Nephron progenitor cell (in vitro differentiated cells): ENCODE measurements around the gene CD209.
"Not testable (repeated sequence)": the region's sequence is repeated elsewhere in the genome, so short reads cannot be mapped to it uniquely, and the experiment has no call there.

Source experiments
- DNase-seq: peaks from one replicate; pipeline ENCODE4 v3.0.0; 2021
- H3K27ac Mint-ChIP-seq: 2 replicates; pipeline ENCODE4 v1.8.0; 2021; ENCODE audit warnings: mild to moderate bottlenecking, moderate library complexity, mixed read lengths
- H3K27me3 Mint-ChIP-seq: 2 replicates; pipeline ENCODE4 v1.8.0; 2021; ENCODE audit warnings: mild to moderate bottlenecking, low read depth, mixed read lengths; ENCODE audit not compliant: poor library complexity
- H3K36me3 Mint-ChIP-seq: 2 replicates; pipeline ENCODE4 v1.8.0; 2021; ENCODE audit warnings: low read depth, mixed read lengths
- H3K4me1 Mint-ChIP-seq: 2 replicates; pipeline ENCODE4 v1.8.0; 2021; ENCODE audit warnings: mixed read lengths
- H3K4me3 Mint-ChIP-seq: 2 replicates; pipeline ENCODE4 v1.8.0; 2021; ENCODE audit warnings: mild to moderate bottlenecking, moderate library complexity, mixed read lengths
- H3K9me3 Mint-ChIP-seq: 2 replicates; pipeline ENCODE4 v1.8.0; 2021; ENCODE audit warnings: mild to moderate bottlenecking, moderate library complexity, mixed read lengths
- TF ChIP-seq, protein P1 (sequence below): fragments of 200-600 bp; sonication (generic); IDR thresholded peaks from 2 replicates; pipeline ENCODE4 v1.5.0; 2021; ENCODE audit warnings: antibody characterized with exemption

Gene CD209

DNA sequence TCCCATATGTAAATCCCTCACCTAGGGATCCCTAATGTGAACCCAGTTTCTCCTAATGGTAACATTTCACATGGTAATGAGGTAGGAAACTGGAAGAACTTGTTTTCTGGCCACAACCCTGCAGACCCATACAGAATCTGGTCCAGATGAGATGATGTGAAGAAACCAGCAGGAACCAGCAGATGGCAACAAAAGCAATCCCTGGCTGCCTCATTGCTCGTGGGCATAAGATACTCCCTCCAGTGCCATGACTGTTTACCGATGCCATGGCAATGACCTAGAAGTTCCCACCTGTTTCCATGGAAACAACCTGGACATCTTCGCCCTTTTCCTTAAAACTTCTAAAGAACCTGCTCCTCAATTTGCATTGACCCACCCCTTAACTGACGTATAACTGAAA lies 1.4 kb upstream of the CD209 start:
- TF ChIP-seq, protein P1, sequence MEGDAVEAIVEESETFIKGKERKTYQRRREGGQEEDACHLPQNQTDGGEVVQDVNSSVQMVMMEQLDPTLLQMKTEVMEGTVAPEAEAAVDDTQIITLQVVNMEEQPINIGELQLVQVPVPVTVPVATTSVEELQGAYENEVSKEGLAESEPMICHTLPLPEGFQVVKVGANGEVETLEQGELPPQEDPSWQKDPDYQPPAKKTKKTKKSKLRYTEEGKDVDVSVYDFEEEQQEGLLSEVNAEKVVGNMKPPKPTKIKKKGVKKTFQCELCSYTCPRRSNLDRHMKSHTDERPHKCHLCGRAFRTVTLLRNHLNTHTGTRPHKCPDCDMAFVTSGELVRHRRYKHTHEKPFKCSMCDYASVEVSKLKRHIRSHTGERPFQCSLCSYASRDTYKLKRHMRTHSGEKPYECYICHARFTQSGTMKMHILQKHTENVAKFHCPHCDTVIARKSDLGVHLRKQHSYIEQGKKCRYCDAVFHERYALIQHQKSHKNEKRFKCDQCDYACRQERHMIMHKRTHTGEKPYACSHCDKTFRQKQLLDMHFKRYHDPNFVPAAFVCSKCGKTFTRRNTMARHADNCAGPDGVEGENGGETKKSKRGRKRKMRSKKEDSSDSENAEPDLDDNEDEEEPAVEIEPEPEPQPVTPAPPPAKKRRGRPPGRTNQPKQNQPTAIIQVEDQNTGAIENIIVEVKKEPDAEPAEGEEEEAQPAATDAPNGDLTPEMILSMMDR: no peak
- DNase-seq: no peak

DNA sequence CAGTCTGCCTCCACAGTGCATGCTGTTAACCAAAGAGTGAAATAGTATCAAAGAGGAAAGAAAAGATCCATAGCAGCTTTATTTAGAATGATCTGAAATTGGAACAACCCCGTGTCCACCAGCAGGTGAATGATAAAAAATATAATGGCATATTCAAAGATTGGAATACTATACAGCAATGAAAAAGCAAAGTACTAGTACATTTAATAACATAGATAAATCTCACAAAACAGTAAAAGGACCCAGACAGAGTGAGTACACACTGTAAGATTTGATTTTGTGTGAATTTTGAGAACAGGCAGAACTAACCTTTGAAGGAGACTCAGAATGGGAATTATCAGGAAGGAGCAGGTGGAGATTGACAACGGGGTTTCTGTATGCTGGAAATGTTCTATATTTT lies 837 bp upstream of the CD209 start:
- no peak for DNase-seq
- no peak overlapping the region for H3K27ac Mint-ChIP-seq
- H3K27me3 Mint-ChIP-seq: peaks cover 46% of the 10 kb centered on the region
- H3K4me1 Mint-ChIP-seq: peaks cover 8% of the 10 kb centered on the region
- TF ChIP-seq, protein P1: no peak
- no peak overlapping the region for H3K4me3 Mint-ChIP-seq
- H3K36me3 Mint-ChIP-seq: no peaks in the 10 kb centered on the region
- peaks cover 16% of the 10 kb centered on the region for H3K9me3 Mint-ChIP-seq

More for the DNA sequence above, 1.4 kb upstream of the CD209 start:
- peaks cover 19% of the 10 kb centered on the region for H3K9me3 Mint-ChIP-seq
- H3K27me3 Mint-ChIP-seq: peaks cover 45% of the 10 kb centered on the region
- H3K4me1 Mint-ChIP-seq: peaks cover 8% of the 10 kb centered on the region
- no peaks in the 10 kb centered on the region for H3K36me3 Mint-ChIP-seq
- H3K27ac Mint-ChIP-seq: no peak overlapping the region
- no peak overlapping the region for H3K4me3 Mint-ChIP-seq

DNA sequence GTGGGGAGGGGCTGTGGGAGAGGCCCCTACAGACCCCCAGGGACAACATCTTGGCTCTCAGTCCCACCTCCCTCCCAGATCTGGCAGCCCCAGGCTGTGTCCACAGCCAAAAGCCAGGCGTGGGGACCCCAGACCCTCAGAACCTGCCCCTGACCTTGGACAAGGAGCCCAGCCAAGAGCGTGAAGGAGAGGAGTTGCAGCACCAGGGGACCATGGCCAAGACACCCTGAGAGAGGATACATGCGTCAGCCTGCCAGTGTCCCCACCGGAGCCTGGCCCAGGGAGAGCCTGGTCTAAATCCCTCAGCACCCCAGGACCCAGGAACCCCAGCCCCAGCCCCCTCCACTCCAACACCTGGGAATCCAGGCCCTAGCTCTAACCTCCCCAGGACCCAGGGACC lies 1.0 kb downstream of the CD209 start:
- H3K4me3 Mint-ChIP-seq, H3K27ac Mint-ChIP-seq, DNase-seq, H3K36me3 Mint-ChIP-seq, H3K4me1 Mint-ChIP-seq: not testable (repeated sequence)
- Mint-ChIP-seq H3K9me3 (peaks cover 13% of the 10 kb centered on the region), H3K27me3 (peaks cover 50% of the 10 kb centered on the region)

DNA sequence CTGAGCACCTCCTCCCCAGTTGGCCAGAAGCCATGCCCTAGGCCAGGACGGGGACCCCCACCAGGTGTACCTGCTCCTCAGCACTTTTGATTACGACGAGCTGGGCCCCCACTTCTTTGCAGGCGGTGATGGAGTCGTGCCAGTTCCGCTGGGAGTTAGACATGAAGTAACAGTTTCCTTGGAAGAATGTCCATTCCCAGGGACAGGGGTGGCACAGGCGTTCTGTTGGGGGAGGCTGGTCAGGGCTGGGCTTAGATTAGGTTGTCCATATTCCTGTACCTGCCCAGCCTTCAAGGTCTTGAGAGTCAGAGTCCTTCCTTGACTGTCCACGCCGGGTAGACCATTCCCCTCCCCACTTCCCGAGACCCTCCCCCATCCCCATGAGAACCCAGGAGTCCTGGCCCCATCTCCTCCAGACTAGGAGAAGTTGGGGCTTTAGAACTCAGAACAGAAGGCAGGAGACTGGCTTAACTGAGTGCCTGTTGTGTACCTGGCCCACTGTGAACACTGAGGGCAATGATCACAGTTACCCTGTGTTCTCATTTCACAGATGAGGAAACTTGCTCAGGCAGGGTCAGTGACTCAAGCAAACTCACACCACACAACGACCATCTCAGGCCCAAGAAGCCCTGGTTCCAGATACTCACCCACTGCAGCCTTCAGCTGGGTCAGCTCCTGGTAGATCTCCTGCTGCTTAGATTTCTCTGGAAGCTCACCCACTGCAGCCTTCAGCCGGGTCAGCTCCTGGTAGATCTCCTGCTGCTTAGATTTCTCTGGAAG lies 2.3 kb downstream of the CD209 start:
- Mint-ChIP-seq H3K27me3 (peaks cover 54% of the 10 kb centered on the region), H3K9me3 (peaks cover 9% of the 10 kb centered on the region), H3K27ac (no peak overlapping the region), H3K36me3 (no peaks in the 10 kb centered on the region), H3K4me3 (no peak overlapping the region), H3K4me1 (peaks cover 8% of the 10 kb centered on the region)
- DNase-seq: no peak
- TF ChIP-seq, protein P1: no peak

DNA sequence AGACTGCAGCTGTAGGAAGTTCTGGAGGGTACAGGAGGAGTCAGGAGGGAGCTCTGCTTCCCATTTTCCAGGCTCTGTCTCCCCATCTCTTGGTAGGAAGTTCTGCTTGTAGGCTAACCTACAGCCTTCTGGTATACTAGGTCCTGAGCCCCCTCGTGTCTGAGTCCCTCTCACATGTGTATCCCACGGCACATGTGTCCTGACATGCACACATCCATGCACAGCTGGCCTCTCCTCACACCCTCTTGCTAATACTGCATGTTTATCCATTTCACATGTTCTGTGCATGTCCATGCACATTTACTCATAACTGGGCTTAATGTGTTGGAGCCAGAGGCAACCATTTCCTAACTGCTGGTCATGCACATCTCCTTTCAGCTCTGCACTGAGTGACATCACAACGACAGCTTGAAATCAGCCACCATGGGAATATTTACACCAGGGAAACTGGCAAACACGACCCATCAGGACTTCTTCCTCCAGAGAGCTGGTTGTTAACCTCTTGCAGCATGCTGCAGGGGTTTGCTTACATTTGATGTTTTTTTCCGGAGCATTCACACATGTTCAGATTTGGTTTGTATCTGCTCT lies 3.0 kb downstream of the CD209 start:
- TF ChIP-seq, protein P1: no peak
- no peak overlapping the region for H3K4me3 Mint-ChIP-seq
- H3K27me3 Mint-ChIP-seq: peaks cover 57% of the 10 kb centered on the region
- no peaks in the 10 kb centered on the region for H3K36me3 Mint-ChIP-seq
- H3K27ac Mint-ChIP-seq: no peak overlapping the region
- peaks cover 9% of the 10 kb centered on the region for H3K9me3 Mint-ChIP-seq
- peaks cover 8% of the 10 kb centered on the region for H3K4me1 Mint-ChIP-seq
- DNase-seq: no peak

DNA sequence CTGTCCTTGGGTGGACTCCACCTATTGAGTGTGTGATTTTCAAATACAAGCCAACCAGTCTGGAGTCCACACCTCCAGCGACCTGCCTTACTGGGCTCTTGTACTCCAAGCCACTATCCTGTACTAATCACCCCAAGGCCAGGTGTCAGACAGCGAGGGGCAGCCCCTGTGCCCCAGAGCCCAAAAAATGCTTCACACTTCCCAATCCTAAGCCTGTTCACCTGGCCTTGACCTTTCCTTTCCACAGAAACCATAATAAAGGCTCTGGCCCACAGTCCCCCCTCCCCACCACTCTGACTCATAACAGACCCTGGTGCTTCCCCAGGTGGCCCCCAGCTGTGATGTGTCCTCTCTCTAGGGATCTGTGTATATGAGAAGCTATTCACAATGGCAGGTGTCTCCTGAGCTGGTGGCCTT lies 3.9 kb downstream of the CD209 start:
- DNase-seq: no peak
- peaks cover 62% of the 10 kb centered on the region for H3K27me3 Mint-ChIP-seq
- H3K27ac Mint-ChIP-seq: no peak overlapping the region
- no peak overlapping the region for H3K4me3 Mint-ChIP-seq
- peaks cover 5% of the 10 kb centered on the region for H3K9me3 Mint-ChIP-seq
- H3K4me1 Mint-ChIP-seq: peaks cover 8% of the 10 kb centered on the region
- H3K36me3 Mint-ChIP-seq: no peaks in the 10 kb centered on the region
- TF ChIP-seq, protein P1: no peak
